Measurements from ENCODE around the gene ABHD12B.

The ABHD12B gene

GRCh38 chr14:50882932-50883826 is 11.3 kb downstream of the ABHD12B start:
- TF ChIP-seq, protein P1, sequence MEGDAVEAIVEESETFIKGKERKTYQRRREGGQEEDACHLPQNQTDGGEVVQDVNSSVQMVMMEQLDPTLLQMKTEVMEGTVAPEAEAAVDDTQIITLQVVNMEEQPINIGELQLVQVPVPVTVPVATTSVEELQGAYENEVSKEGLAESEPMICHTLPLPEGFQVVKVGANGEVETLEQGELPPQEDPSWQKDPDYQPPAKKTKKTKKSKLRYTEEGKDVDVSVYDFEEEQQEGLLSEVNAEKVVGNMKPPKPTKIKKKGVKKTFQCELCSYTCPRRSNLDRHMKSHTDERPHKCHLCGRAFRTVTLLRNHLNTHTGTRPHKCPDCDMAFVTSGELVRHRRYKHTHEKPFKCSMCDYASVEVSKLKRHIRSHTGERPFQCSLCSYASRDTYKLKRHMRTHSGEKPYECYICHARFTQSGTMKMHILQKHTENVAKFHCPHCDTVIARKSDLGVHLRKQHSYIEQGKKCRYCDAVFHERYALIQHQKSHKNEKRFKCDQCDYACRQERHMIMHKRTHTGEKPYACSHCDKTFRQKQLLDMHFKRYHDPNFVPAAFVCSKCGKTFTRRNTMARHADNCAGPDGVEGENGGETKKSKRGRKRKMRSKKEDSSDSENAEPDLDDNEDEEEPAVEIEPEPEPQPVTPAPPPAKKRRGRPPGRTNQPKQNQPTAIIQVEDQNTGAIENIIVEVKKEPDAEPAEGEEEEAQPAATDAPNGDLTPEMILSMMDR (IDR thresholded peaks at IDR 0.05): no peak

DNA sequence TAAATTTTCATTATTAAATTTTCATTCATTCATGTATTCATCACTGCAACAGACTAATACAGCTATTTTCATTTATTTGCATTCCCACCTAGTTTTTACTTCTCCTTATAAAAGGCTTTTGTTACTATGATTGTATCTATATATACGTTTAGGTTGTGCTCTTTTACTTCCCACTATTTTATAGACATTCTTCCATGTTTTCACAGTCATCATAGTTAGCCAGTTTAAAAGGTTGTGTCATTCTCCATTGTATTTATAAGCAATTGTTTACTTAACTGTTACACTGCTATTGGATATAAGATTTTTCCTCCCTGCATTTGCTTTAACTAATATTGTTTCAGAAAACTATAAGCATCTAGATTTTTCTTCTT is 12.0 kb downstream of the ABHD12B start:
- TF ChIP-seq, protein P1 (IDR thresholded peaks at IDR 0.05): no peak

DNA sequence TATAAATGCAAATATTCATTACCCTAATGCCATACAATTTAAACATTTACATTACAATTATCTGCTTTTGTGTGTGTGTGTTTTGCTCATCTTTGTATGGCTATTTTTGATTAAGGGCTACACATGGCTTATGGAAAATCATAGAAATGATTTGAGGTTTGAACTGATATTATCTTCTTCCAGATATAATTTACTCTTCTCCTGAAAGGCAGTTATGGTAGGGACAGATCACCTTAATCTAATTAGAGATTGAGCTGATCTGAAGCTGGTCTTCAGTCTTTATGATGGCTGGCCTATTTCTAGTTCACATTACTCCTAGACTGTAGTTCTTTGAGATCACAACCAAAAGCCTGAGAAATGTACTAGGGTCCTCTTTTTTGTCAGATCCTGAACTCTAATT is 15.6 kb downstream of the ABHD12B start:
- TF ChIP-seq, protein P1 (IDR thresholded peaks at IDR 0.05): no peak

GRCh38 chr14:50892255-50892654 is 20.4 kb downstream of the ABHD12B start:
- TF ChIP-seq, protein P1 (IDR thresholded peaks at IDR 0.05): no peak

GRCh38 chr14:50897658-50898175 is 25.9 kb downstream of the ABHD12B start:
- TF ChIP-seq, protein P1 (IDR thresholded peaks at IDR 0.05): no peak

DNA sequence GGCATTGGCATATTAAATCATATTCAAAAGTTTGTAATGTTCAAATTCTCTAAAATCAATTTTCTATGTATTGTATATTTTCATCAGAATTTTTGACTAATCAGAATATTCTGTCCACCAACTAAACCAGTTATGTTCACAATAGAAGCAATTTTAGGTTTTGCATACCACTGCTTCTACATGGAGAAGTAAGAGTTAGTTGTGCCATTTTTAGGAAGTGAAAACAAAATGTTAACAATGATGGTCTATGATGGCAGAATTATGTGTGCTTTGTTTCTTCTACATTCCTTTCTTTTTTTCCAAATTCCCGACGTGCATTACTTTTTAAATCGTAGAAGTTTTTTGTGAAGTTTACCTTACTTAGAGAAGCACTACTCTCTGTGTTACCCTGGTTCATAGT is 29.5 kb downstream of the ABHD12B start:
- TF ChIP-seq, protein P1 (IDR thresholded peaks at IDR 0.05): no peak

- TF ChIP-seq, protein P1 (IDR thresholded peaks at IDR 0.05): no peak
Measured at GRCh38 chr14:50904719-50905118, 32.9 kb downstream of the ABHD12B start.
